OCI-LY7 (cell line): ENCODE measurements around the gene LAMA2. TPM values are rescaled to one million over a fixed set of nuclear protein-coding genes. Genes with fewer than 3 reads are reported as not detected.

Source experiments
- BruUV-seq: library from RNA; stranded (reverse); fragments of 400-500 nt; replicated peaks from 2 replicates; lab custom pipeline; 2021; lab: Mats Ljungman, UMichigan
- CTCF ChIA-PET: fragments of 300-600 bp; sonication (Branson Sonifier 250); formaldehyde crosslinking; loops from one replicate; lab custom pipeline; 2022; ENCODE audit warnings: antibody characterized with exemption; ENCODE audit not compliant: unreplicated experiment; lab: Charles Lee
- POLR2A ChIA-PET: fragments of 300-600 bp; sonication (Branson Sonifier 250); formaldehyde crosslinking; loops from one replicate; lab custom pipeline; 2022; ENCODE audit warnings: antibody characterized with exemption; lab: Charles Lee
- DNase-seq: peaks from one replicate; pipeline ENCODE4 v3.0.0-alpha.2; 2015; ENCODE audit warnings: low spot score
- H2AFZ ChIP-seq: fragments of 200-600 bp; sonication (generic), shearing (Covaris generic); 2 replicates; pipeline ENCODE4 v1.6.1; 2014; ENCODE audit warnings: mild to moderate bottlenecking, antibody characterized with exemption, low read length, moderate library complexity
- H3K27ac ChIP-seq: fragments of 200-600 bp; sonication (generic); 2 replicates; pipeline ENCODE4 v1.5.1; 2014; ENCODE audit warnings: mixed run types, low read depth, mild to moderate bottlenecking, moderate library complexity, low read length, inconsistent platforms; ENCODE audit not compliant: poor library complexity, severe bottlenecking
- H3K36me3 ChIP-seq: fragments of 200-600 bp; sonication (generic); 2 replicates; pipeline ENCODE4 v1.6.1; 2014; ENCODE audit warnings: mild to moderate bottlenecking, antibody characterized with exemption, low read length, moderate library complexity, mixed read lengths; ENCODE audit not compliant: insufficient read depth
- H3K4me1 ChIP-seq: fragments of 200-600 bp; sonication (generic); 2 replicates; pipeline ENCODE4 v1.5.1; 2014; ENCODE audit warnings: mild to moderate bottlenecking, low read length; ENCODE audit not compliant: insufficient read depth, poor library complexity, severe bottlenecking
- H3K4me2 ChIP-seq: fragments of 200-600 bp; sonication (generic); 2 replicates; pipeline ENCODE4 v1.6.1; 2014; ENCODE audit warnings: mild to moderate bottlenecking, low read length
- H3K4me3 ChIP-seq: fragments of 200-600 bp; sonication (generic); 2 replicates; pipeline ENCODE4 v1.5.1; 2014; ENCODE audit warnings: mild to moderate bottlenecking, low read depth, low read length; ENCODE audit not compliant: poor library complexity, severe bottlenecking
- H3K79me2 ChIP-seq: fragments of 200-600 bp; sonication (generic); 2 replicates; pipeline ENCODE4 v1.6.1; 2016; ENCODE audit warnings: low read depth, mild to moderate bottlenecking, low read length, moderate library complexity, mixed read lengths; ENCODE audit not compliant: insufficient read depth
- H3K9me2 ChIP-seq: fragments of 200-600 bp; sonication (generic); 2 replicates; pipeline ENCODE4 v1.6.1; 2016; ENCODE audit warnings: mild to moderate bottlenecking, low read length, mixed read lengths; ENCODE audit not compliant: insufficient read depth
- H3K9me3 ChIP-seq: fragments of 200-600 bp; sonication (generic); 2 replicates; pipeline ENCODE4 v1.6.1; 2014; ENCODE audit warnings: mild to moderate bottlenecking, mixed run types, low read length, mixed read lengths
- H4K20me1 ChIP-seq: fragments of 200-600 bp; sonication (generic); 2 replicates; pipeline ENCODE4 v1.6.1; 2014; ENCODE audit warnings: mild to moderate bottlenecking, antibody characterized with exemption, low read length, moderate library complexity, mixed read lengths; ENCODE audit not compliant: insufficient read depth
- EZH2phosphoT487 ChIP-seq: fragments of 200-600 bp; sonication (generic); IDR thresholded peaks from 2 replicates; pipeline ENCODE4 v1.6.1; 2018; ENCODE audit warnings: low read depth, borderline replicate concordance, mild to moderate bottlenecking, mixed run types, antibody characterized with exemption, low read length, moderate library complexity, mixed read lengths
- intact Hi-C: fragments of 100-400 bp; cut with micrococcal nuclease; formaldehyde crosslinking; loops from one replicate; pipeline ENCODE4 v1.10.0; 2022; ENCODE audit not compliant: unreplicated experiment
- total RNA-seq, 2 experiments: library from RNA; depleted of rRNA in 1 of 2; stranded (reverse); fragments of >200 nt in 1 of 2; shearing (Covaris generic) in 1 of 2; gene quantifications; 2 replicates each; pipeline ENCODE4 v1.2.3, GENCODE V29; 2014 to 2022
- TF ChIP-seq, protein P1 (sequence below): fragments of 200-600 bp; sonication (generic); conservative IDR thresholded peaks from 2 replicates; pipeline ENCODE4 v1.5.1; 2014; ENCODE audit warnings: mild to moderate bottlenecking, antibody characterized with exemption, low read length, moderate library complexity, mixed read lengths

LAMA2 gene
- total RNA-seq, 2 experiments from 2014 or later: not detected

DNA sequence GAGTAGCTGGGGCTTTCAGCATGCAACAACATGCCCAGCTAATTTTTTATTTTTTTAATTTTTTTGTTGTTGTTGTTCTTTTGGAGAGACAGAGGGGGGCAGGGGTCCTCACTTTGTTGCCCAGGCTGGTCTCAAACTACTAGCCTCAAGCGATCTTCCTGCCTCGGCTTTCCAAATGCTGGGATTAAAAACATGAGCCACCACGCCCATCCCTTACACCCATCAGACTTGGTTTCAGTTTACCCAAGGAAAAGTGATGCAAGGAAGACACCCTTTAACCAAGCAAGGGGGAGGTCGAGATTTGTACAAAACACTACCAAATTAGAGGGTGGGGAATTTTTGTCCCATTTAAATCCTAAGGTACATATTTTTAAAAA is 616.9 kb downstream of the LAMA2 start:
- H3K9me3 ChIP-seq: no peaks in the 10 kb centered on the region
- ChIA-PET POLR2A (interaction anchor here (0.7 to 0.9 kb wide), 2 partner anchors 330 to 439 kb away, joined by 3 to 5 read pairs; no protein-coding TSS in a partner anchor), CTCF (interaction anchor here (0.6 to 1.9 kb wide), 2 partner anchors 250 to 487 kb away, joined by 3 to 4 read pairs; no protein-coding TSS in a partner anchor)
- BruUV-seq: no TSS peak
- no peak overlapping the region for H3K4me2 ChIP-seq
- no peak overlapping the region for H3K27ac ChIP-seq
- no peak for TF ChIP-seq EZH2phosphoT487
- TF ChIP-seq, protein P1, sequence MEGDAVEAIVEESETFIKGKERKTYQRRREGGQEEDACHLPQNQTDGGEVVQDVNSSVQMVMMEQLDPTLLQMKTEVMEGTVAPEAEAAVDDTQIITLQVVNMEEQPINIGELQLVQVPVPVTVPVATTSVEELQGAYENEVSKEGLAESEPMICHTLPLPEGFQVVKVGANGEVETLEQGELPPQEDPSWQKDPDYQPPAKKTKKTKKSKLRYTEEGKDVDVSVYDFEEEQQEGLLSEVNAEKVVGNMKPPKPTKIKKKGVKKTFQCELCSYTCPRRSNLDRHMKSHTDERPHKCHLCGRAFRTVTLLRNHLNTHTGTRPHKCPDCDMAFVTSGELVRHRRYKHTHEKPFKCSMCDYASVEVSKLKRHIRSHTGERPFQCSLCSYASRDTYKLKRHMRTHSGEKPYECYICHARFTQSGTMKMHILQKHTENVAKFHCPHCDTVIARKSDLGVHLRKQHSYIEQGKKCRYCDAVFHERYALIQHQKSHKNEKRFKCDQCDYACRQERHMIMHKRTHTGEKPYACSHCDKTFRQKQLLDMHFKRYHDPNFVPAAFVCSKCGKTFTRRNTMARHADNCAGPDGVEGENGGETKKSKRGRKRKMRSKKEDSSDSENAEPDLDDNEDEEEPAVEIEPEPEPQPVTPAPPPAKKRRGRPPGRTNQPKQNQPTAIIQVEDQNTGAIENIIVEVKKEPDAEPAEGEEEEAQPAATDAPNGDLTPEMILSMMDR: no peak
- peak overlapping the region; percentile 31; the same call in 1 of the 2 replicates for H2AFZ ChIP-seq
- H3K9me2 ChIP-seq: no peaks in the 10 kb centered on the region
- no peaks in the 10 kb centered on the region for H3K36me3 ChIP-seq
- no peak for DNase-seq
- H3K4me1 ChIP-seq: no peaks in the 10 kb centered on the region
- no peak overlapping the region for H3K4me3 ChIP-seq
- H4K20me1 ChIP-seq: no peaks in the 10 kb centered on the region
- intact Hi-C loops: loop anchor here (1.0 to 5.0 kb wide), 5 partner anchors 77 to 521 kb away; no protein-coding TSS in a partner anchor
- no peaks in the 10 kb centered on the region for H3K79me2 ChIP-seq

- Histone ChIP-seq H4K20me1 (no peaks in the 10 kb centered on the region), H3K4me1 (no peaks in the 10 kb centered on the region), H3K4me2 (peak overlapping the region; percentile 9; the same call in 1 of the 2 replicates), H3K9me3 (no peaks in the 10 kb centered on the region), H3K27ac (no peak overlapping the region), H2AFZ (peak overlapping the region; percentile 20; the same call in 1 of the 2 replicates), H3K36me3 (no peaks in the 10 kb centered on the region), H3K79me2 (no peaks in the 10 kb centered on the region), H3K9me2 (no peaks in the 10 kb centered on the region), H3K4me3 (no peak overlapping the region)
- BruUV-seq: no TSS peak
- TF ChIP-seq, protein P1: peak; percentile 75
- TF ChIP-seq EZH2phosphoT487: no peak
- ChIA-PET CTCF (interaction anchor here (0.6 to 1.3 kb wide), 3 partner anchors 9 to 187 kb away, joined by 3 read pairs; no protein-coding TSS in a partner anchor), POLR2A (interaction anchor here (0.9 to 1.0 kb wide), 2 partner anchors 12 to 290 kb away, joined by 3 read pairs; no protein-coding TSS in a partner anchor)
- peak; percentile 14 for DNase-seq
- intact Hi-C loops: no loop called here
Observed at GRCh38 chr6:129500958-129501739, 618.2 kb downstream of the LAMA2 start.
